Kidney (tissue), 14 donors: ENCODE measurements around the gene RABEP2. TPM values are rescaled to one million over a fixed set of nuclear protein-coding genes. Genes with fewer than 3 reads are reported as not detected.
A peak's percentile ranks its signal among the peaks of the same experiment; 100 is the strongest.

Experiments used
- DNase-seq, 5 donors: peaks; one replicate each; pipeline ENCODE4 v3.0.0-alpha.2; 2013 to 2020
- FAIRE-seq: peaks from 2 replicates; lab custom pipeline; 2012; peaks lifted over from hg19 to GRCh38; lab: Jason Lieb, UNC
- H3K27ac ChIP-seq, 2 donors: one replicate each; pipeline ENCODE4 v1.7.0; 2013; ENCODE audit warnings: low read depth in 2 of 2, low read length in 2 of 2, inconsistent platforms in 1 of 2
- H3K27me3 ChIP-seq: one replicate; pipeline ENCODE4 v1.7.1; 2013; ENCODE audit warnings: low read length, inconsistent platforms; ENCODE audit not compliant: control insufficient read depth, insufficient read depth
- H3K36me3 ChIP-seq, 3 donors: one replicate each; pipeline versions ENCODE4 v1.7.0 to v1.7.1; 2013; ENCODE audit warnings: low read length in 3 of 3, control low read depth in 1 of 3, inconsistent platforms in 1 of 3; ENCODE audit not compliant: insufficient read depth in 3 of 3, control insufficient read depth in 2 of 3
- H3K4me1 ChIP-seq, 3 donors: one replicate each; pipeline versions ENCODE4 v1.7.0 to v1.7.1; 2013; ENCODE audit warnings: low read length in 3 of 3, inconsistent platforms in 1 of 3, low read depth in 1 of 3; ENCODE audit not compliant: control insufficient read depth in 2 of 3, insufficient read depth in 2 of 3
- H3K4me3 ChIP-seq, 3 donors: one replicate each; pipeline versions ENCODE4 v1.7.0 to v1.8.1; 2013; ENCODE audit warnings: low read length in 3 of 3, control low read depth in 1 of 3, inconsistent platforms in 1 of 3
- H3K9ac ChIP-seq, 3 donors: one replicate each; pipeline versions ENCODE4 v1.7.0 to v1.7.1; 2013; ENCODE audit warnings: low read length in 3 of 3, control low read depth in 1 of 3, inconsistent platforms in 1 of 3
- H3K9me3 ChIP-seq, 3 donors: one replicate each; pipeline versions ENCODE4 v1.7.0 to v1.7.1; 2013; ENCODE audit warnings: low read length in 3 of 3, control low read depth in 1 of 3, inconsistent platforms in 1 of 3; ENCODE audit not compliant: control insufficient read depth in 2 of 3, insufficient read depth in 1 of 3
- intact Hi-C: fragments of 100-400 bp; cut with DNase I; formaldehyde crosslinking; loops from one replicate; pipeline ENCODE4 v1.11.1; 2022
- polyA plus RNA-seq: library from polyadenylated mRNA; stranded (reverse); fragments of 350-450 nt; fragmentation: Illumina TruSeq; extraction: RNeasy Lipid Tissue Mini Kit (QIAGEN cat#74804); gene quantifications from one replicate; pipeline ENCODE4 v1.2.3, GENCODE V29; 2014; ENCODE audit warnings: low read depth, low replicate concordance; ENCODE audit not compliant: insufficient read depth
- total RNA-seq: library from RNA; stranded (reverse); fragmentation: NEBNext Ultra II Directional; extraction: Animal tissue kit (Norgen Biotek cat#: 25700); gene quantifications from one replicate; pipeline ENCODE4 v1.2.1, GENCODE V29; 2021
- TF ChIP-seq, protein P1 (sequence below): IDR thresholded peaks from 3 replicates; pipeline ENCODE4 v1.5.1; 2012; ENCODE audit warnings: mild to moderate bottlenecking, moderate library complexity, borderline replicate concordance; ENCODE audit not compliant: insufficient read depth; ENCODE audit errors: extremely low read depth
- donor health status: control.
- donor health status: control.
- donor health status: control.
- donor health status: control.
- donor health status: control.
- donor health status: DM: yes; HTN: yes; CAD: no.
- donor health status: Normal renal cell carcinoma (clear cell type).

RABEP2 gene
- total and polyA plus RNA-seq, 2 donors from 2014 or later: 21.0 to 30.1 TPM

GRCh38 chr16:28958216-28958615 lies 33.2 kb upstream of the RABEP2 start:
- Histone ChIP-seq H3K4me3 (no peak overlapping the region), H3K9me3 (no peaks in the 10 kb centered on the region), H3K36me3 (peaks cover 2 to 33% (median 21%) of the 10 kb centered on the region in 3 donors), H3K27me3 (no peaks in the 10 kb centered on the region), H3K9ac (no peak overlapping the region), H3K27ac (no peak overlapping the region), H3K4me1 (no peaks in the 10 kb centered on the region)
- DNase-seq (no peak), FAIRE-seq (no peak)
- intact Hi-C loops: no loop called here
- TF ChIP-seq, protein P1, sequence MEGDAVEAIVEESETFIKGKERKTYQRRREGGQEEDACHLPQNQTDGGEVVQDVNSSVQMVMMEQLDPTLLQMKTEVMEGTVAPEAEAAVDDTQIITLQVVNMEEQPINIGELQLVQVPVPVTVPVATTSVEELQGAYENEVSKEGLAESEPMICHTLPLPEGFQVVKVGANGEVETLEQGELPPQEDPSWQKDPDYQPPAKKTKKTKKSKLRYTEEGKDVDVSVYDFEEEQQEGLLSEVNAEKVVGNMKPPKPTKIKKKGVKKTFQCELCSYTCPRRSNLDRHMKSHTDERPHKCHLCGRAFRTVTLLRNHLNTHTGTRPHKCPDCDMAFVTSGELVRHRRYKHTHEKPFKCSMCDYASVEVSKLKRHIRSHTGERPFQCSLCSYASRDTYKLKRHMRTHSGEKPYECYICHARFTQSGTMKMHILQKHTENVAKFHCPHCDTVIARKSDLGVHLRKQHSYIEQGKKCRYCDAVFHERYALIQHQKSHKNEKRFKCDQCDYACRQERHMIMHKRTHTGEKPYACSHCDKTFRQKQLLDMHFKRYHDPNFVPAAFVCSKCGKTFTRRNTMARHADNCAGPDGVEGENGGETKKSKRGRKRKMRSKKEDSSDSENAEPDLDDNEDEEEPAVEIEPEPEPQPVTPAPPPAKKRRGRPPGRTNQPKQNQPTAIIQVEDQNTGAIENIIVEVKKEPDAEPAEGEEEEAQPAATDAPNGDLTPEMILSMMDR: no peak

DNA sequence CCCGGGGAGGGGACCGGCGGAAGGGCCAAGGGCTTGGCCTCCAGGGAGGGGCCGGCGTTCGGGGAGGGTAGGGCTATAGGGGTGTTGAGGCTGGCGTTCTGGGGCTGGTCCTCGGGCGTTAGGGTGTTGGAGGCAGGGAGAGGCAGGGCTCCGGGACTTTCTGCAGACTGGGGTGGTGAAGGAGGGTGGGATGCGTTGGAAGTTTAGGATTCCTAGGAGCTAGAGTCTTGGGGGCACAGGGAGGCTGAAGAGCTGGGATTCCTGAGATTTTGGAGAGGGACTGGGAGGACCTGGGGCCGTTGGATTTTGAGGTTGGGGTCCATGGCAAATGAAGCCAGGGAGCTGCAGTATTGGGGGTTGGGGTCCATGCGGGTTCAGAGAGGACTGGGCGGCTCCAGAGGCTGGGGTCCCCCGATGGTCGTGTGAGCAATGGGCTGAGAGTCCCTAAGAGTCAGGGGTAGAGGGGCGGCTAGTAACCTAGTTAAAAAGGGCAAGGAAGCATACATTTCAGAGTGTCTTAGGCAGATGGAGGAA lies 26.4 kb upstream of the RABEP2 start:
- Histone ChIP-seq H3K9ac (peak overlapping the region in 2 of 3 donors; percentile 13 to 48), H3K36me3 (peaks cover 0 to 17% (median 10%) of the 10 kb centered on the region in 3 donors), H3K27me3 (no peaks in the 10 kb centered on the region), H3K4me1 (peaks cover 0 to 7% (median 0%) of the 10 kb centered on the region in 3 donors), H3K4me3 (peak overlapping the region; percentile 59 to 73 (median 68)), H3K9me3 (no peaks in the 10 kb centered on the region), H3K27ac (no peak overlapping the region)
- TF ChIP-seq, protein P1: no peak
- intact Hi-C loops: no loop called here
- DNase-seq: no peak
- FAIRE-seq: no peak

GRCh38 chr16:28950648-28951409 lies 25.8 kb upstream of the RABEP2 start, which contains the start of gene NFATC2IP:
NFATC2IP (plus strand) TSS chr16:28950937; CDS start chr16:28951012, 75 bp downstream.
- Histone ChIP-seq H3K36me3 (peaks cover 0 to 12% (median 4%) of the 10 kb centered on the region in 3 donors), H3K27ac (peak within 1 kb of the TSS; percentile 60 to 81), H3K9ac (peak within 1 kb of the TSS in 2 of 3 donors; percentile 13 to 75), H3K9me3 (no peaks in the 10 kb centered on the region), H3K4me3 (peak within 1 kb of the TSS; percentile 59 to 73 (median 68)), H3K4me1 (peaks cover 0 to 8% (median 0%) of the 10 kb centered on the region in 3 donors), H3K27me3 (no peaks in the 10 kb centered on the region)
- TF ChIP-seq, protein P1: no peak
- intact Hi-C loops: no loop called here
- FAIRE-seq: peak; percentile 98
- DNase-seq: peak; percentile 100
